Lower leg skin (tissue), 3 donors: ENCODE measurements around the gene CSF1R.

ENCODE experiments used
- POLR2A ChIP-seq, 2 donors: fragments of 450-650 bp; IDR thresholded peaks; one replicate each; pipeline ENCODE4 v1.6.1; 2016 to 2017; ENCODE audit warnings: antibody characterized with exemption in 2 of 2, mild to moderate bottlenecking in 1 of 2, moderate library complexity in 1 of 2
- TF ChIP-seq, protein P1 (sequence below), 3 donors: fragments of 450-650 bp; IDR thresholded peaks; one replicate each; pipeline ENCODE4 v1.5.1; 2016; ENCODE audit warnings: antibody characterized with exemption in 3 of 3, mild to moderate bottlenecking in 3 of 3, moderate library complexity in 2 of 3

DNA sequence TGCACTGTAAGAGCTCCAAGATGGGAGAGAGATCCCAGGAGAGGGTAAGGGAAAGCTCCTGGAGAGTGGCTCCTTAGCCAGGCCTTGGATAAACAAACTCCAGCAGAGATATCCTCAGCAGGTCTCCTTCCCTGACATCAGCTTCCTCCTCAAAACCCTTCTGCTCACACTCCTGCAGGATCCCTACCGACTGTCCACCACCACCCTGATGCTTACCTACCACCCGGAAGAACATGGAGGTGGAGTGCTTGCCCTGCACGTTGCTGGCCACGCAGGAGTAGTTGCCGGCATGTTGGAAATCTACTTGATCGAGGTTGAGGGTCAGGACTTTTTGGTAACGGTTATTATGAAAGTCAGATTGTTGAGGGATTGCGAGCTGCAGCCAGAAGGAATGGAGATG, 9.3 kb downstream of the CSF1R start:
- TF ChIP-seq, protein P1, sequence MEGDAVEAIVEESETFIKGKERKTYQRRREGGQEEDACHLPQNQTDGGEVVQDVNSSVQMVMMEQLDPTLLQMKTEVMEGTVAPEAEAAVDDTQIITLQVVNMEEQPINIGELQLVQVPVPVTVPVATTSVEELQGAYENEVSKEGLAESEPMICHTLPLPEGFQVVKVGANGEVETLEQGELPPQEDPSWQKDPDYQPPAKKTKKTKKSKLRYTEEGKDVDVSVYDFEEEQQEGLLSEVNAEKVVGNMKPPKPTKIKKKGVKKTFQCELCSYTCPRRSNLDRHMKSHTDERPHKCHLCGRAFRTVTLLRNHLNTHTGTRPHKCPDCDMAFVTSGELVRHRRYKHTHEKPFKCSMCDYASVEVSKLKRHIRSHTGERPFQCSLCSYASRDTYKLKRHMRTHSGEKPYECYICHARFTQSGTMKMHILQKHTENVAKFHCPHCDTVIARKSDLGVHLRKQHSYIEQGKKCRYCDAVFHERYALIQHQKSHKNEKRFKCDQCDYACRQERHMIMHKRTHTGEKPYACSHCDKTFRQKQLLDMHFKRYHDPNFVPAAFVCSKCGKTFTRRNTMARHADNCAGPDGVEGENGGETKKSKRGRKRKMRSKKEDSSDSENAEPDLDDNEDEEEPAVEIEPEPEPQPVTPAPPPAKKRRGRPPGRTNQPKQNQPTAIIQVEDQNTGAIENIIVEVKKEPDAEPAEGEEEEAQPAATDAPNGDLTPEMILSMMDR (IDR thresholded peaks at IDR 0.05): no peak
- no peak for TF ChIP-seq POLR2A (IDR thresholded peaks at IDR 0.05)
